Subcutaneous adipose tissue (tissue), 4 donors: Measurements from ENCODE around the gene TIMP3. TPM values are rescaled to one million over a fixed set of nuclear protein-coding genes. Genes with fewer than 3 reads are reported as not detected.

Experiments used
- CTCF ChIP-seq: fragments of 450-650 bp; IDR thresholded peaks from one replicate; pipeline ENCODE4 v1.5.1; 2016; ENCODE audit warnings: low read depth, mild to moderate bottlenecking, control low read depth, antibody characterized with exemption, moderate library complexity
- total RNA-seq, 4 donors: library from RNA; depleted of rRNA; stranded (reverse); fragments of >200 nt; gene quantifications; one replicate each; pipeline ENCODE4 v1.1.0, GENCODE V29; 2016

The TIMP3 gene
- total RNA-seq, 4 donors from 2014 or later: 273 to 1,550 (median 1,225) TPM

GRCh38 chr22:32870474-32870873, 69.0 kb downstream of the TIMP3 start:
- no peak for TF ChIP-seq CTCF

GRCh38 chr22:32874385-32874784, 72.9 kb downstream of the TIMP3 start:
- no peak for TF ChIP-seq CTCF

- TF ChIP-seq CTCF: no peak
These were observed 73.5 kb downstream of the TIMP3 start for GRCh38 chr22:32874976-32875375.

GRCh38 chr22:32876516-32876915, 75.0 kb downstream of the TIMP3 start:
- no peak for TF ChIP-seq CTCF

GRCh38 chr22:32877196-32877595, 75.7 kb downstream of the TIMP3 start:
- TF ChIP-seq CTCF: no peak

GRCh38 chr22:32879550-32879949, 78.0 kb downstream of the TIMP3 start:
- TF ChIP-seq CTCF: no peak

GRCh38 chr22:32880061-32880460, 78.6 kb downstream of the TIMP3 start:
- no peak for TF ChIP-seq CTCF
